HG02588 (cell line): ENCODE data around the gene PPFIA4.
A peak's percentile ranks its signal among the peaks of the same experiment; 100 is the strongest.
"Not testable (repeated sequence)": the region's sequence is repeated elsewhere in the genome, so short reads cannot be mapped to it uniquely, and the experiment has no call there.

Experiments used
- ATAC-seq: cut with Tn5 transposase; IDR thresholded peaks from one replicate; pipeline ENCODE4 v1.9.1; 2021; ENCODE audit warnings: mild to moderate bottlenecking, moderate library complexity; ENCODE audit not compliant: unreplicated experiment

PPFIA4 gene

GRCh38 chr1:203011582-203011981, 14.7 kb upstream of the PPFIA4 start:
- ATAC-seq, result no peak

- no peak for ATAC-seq
Observed at GRCh38 chr1:203017061-203017460, 9.2 kb upstream of the PPFIA4 start.

GRCh38 chr1:203017692-203018091, 8.6 kb upstream of the PPFIA4 start:
- ATAC-seq, result no peak

- not testable (repeated sequence) for ATAC-seq
Observed at GRCh38 chr1:203022855-203023254, 3.4 kb upstream of the PPFIA4 start.

GRCh38 chr1:203025686-203026030, 633 bp upstream of the PPFIA4 start:
- no peak for ATAC-seq

- ATAC-seq, result peak; percentile 15
Observed at GRCh38 chr1:203026666-203027663, 674 bp downstream of the PPFIA4 start.

- no peak for ATAC-seq
Observed at GRCh38 chr1:203028067-203028783, 1.9 kb downstream of the PPFIA4 start.

GRCh38 chr1:203028784-203029553, 2.7 kb downstream of the PPFIA4 start:
- no peak for ATAC-seq

GRCh38 chr1:203031467-203031866, 5.2 kb downstream of the PPFIA4 start:
- ATAC-seq, result no peak

- ATAC-seq, result no peak
Observed at GRCh38 chr1:203033287-203033686, 7.0 kb downstream of the PPFIA4 start.

- no peak for ATAC-seq
Observed at GRCh38 chr1:203033917-203034316, 7.6 kb downstream of the PPFIA4 start.

GRCh38 chr1:203034422-203035110, 8.3 kb downstream of the PPFIA4 start:
- no peak for ATAC-seq

GRCh38 chr1:203035111-203036000, 9.1 kb downstream of the PPFIA4 start:
- ATAC-seq, result no peak

- no peak for ATAC-seq
Observed at GRCh38 chr1:203036135-203036534, 9.8 kb downstream of the PPFIA4 start.

GRCh38 chr1:203036537-203036936, 10.2 kb downstream of the PPFIA4 start:
- no peak for ATAC-seq

- no peak for ATAC-seq
Observed at GRCh38 chr1:203037509-203038190, 11.4 kb downstream of the PPFIA4 start.

GRCh38 chr1:203038217-203038741, 12.0 kb downstream of the PPFIA4 start:
- no peak for ATAC-seq

- no peak for ATAC-seq
Observed at GRCh38 chr1:203038891-203039608, 12.8 kb downstream of the PPFIA4 start.
